ENCODE data around the gene SOX13.

GRCh38 chr1:204051718-204052117, 21.2 kb upstream of the SOX13 start:
- no peak for TF ChIP-seq CTCF (conservative IDR thresholded peaks at IDR 0.05 in 1 of 2, IDR thresholded peaks at IDR 0.05 in 1 of 2; ENCODE audit: extremely low read depth in 1 of 2, insufficient read depth in 1 of 2, low read depth in 1 of 2, low read length in 2 of 2)
- no peak for TF ChIP-seq EZH2 (IDR thresholded peaks at IDR 0.05; ENCODE audit: borderline replicate concordance, low read length)
